GM23248 (cell line): ENCODE measurements around the gene UMODL1.

Experiments
- EZH2 ChIP-seq: fragments of 200-600 bp; sonication (generic); IDR thresholded peaks from 2 replicates; pipeline ENCODE4 v1.6.1; 2018; ENCODE audit warnings: antibody characterized with exemption, mild to moderate bottlenecking; ENCODE audit not compliant: insufficient read depth, poor library complexity, severe bottlenecking
- EZH2phosphoT487 ChIP-seq: fragments of 200-600 bp; sonication (generic); IDR thresholded peaks from 2 replicates; pipeline ENCODE4 v1.6.1; 2018; ENCODE audit warnings: antibody characterized with exemption, moderate library complexity, mild to moderate bottlenecking, low read depth; ENCODE audit not compliant: insufficient read depth

DNA sequence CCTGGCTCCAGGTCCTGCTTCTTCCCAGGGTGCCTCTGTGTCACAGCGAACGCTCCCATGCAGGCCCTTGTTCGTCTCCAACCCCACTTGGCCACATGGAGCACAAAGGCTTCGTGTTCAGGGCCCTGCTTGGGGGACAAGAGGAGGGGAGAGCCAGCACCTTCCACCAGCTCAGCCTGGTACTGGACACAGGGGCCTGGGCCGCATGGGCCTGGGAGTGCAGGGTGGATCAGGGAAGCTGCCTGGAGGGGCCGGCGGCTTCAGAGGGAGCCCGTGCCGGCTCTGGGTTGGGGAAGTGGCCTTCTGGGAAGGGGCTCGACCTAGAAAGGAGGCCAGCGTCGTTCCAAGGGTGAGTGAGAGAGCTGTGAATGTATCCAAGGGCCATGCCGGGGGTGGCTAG lies 53.0 kb downstream of the UMODL1 start:
- TF ChIP-seq EZH2: no peak
- no peak for TF ChIP-seq EZH2phosphoT487
